A549 (cell line): ENCODE results near the gene MAP3K1.

Source experiments
- CHD2 ChIP-seq: fragments of 150-350 bp; IDR thresholded peaks from 2 replicates; pipeline ENCODE4 v1.6.1; 2014; ENCODE audit warnings: low read length; ENCODE audit not compliant: partially characterized antibody
- CTCF ChIP-seq: fragments of >200 bp; sonication (Bioruptor Twin); formaldehyde crosslinking; IDR thresholded peaks from 3 replicates; pipeline ENCODE4 v1.5.1; 2016
- EP300 ChIP-seq, 2 experiments: fragments of >200 bp; sonication (Bioruptor Twin); formaldehyde crosslinking; IDR thresholded peaks; 2 replicates in 1 of 2; 3 replicates in 1 of 2; pipeline ENCODE4 v1.6.1; 2016 to 2017
- HMGXB4 ChIP-seq: fragments of 250-450 bp; sonication (Bioruptor Pico); IDR thresholded peaks from 2 replicates; pipeline ENCODE4 v1.5.0; 2021; ENCODE audit warnings: mild to moderate bottlenecking, moderate library complexity, borderline replicate concordance
- KDM1A ChIP-seq: fragments of 200-600 bp; sonication (generic); IDR thresholded peaks from 2 replicates; pipeline ENCODE4 v1.6.1; 2016; ENCODE audit warnings: low read depth, mild to moderate bottlenecking
- MYC ChIP-seq: IDR thresholded peaks from 2 replicates; pipeline ENCODE4 v1.6.1; 2012; ENCODE audit warnings: mild to moderate bottlenecking, inconsistent platforms, low read length, improper control_type of control experiment, borderline replicate concordance
- RAD21 ChIP-seq, 2 experiments: fragments of >200 bp in 1 of 2; sonication (Bioruptor Twin) in 1 of 2; formaldehyde crosslinking in 1 of 2; IDR thresholded peaks in 1 of 2; conservative IDR thresholded peaks in 1 of 2; 2 replicates in 1 of 2; 3 replicates in 1 of 2; pipeline ENCODE4 v1.6.1; 2012 to 2018; ENCODE audit warnings: inconsistent platforms in 1 of 2
- RCOR1 ChIP-seq: fragments of 150-350 bp; IDR thresholded peaks from 2 replicates; pipeline ENCODE4 v1.6.1; 2014; ENCODE audit warnings: antibody characterized with exemption, low read length, low read depth
- ZSCAN20 ChIP-seq: fragments of 250-450 bp; sonication (Bioruptor Pico); IDR thresholded peaks from 2 replicates; pipeline ENCODE4 v1.8.0; 2022; ENCODE audit warnings: mild to moderate bottlenecking, moderate library complexity

- TF ChIP-seq CTCF = no peak
- no peak for TF ChIP-seq RAD21 (conservative IDR thresholded peaks at IDR 0.05 in 1 of 2, IDR thresholded peaks at IDR 0.05 in 1 of 2)
- no peak for TF ChIP-seq HMGXB4 (CRISPR knock-in tag)
- no peak for TF ChIP-seq RCOR1
- no peak for TF ChIP-seq KDM1A
- no peak for TF ChIP-seq CHD2
- TF ChIP-seq EP300 (IDR thresholded peaks at IDR 0.05) = no peak
- TF ChIP-seq MYC = no peak
- no peak for TF ChIP-seq ZSCAN20 (CRISPR knock-in tag)
Measured at GRCh38 chr5:56801256-56801655, 14.1 kb upstream of the MAP3K1 start.
